GDM1 (cell line): Measurements from ENCODE around the gene ACADSB.

Source experiments
- DNase-seq: peaks from one replicate; lab custom pipeline; 2025; lab: John Stamatoyannopoulos, UW

ACADSB gene

GRCh38 chr10:123008355-123009104, at the start of gene ACADSB, which contains the start of gene IKZF5:
TSS of gene ACADSB (plus strand) at chr10:123009006. CDS start at chr10:123009030, 24 bp downstream.
TSS of gene IKZF5 (minus strand) at chr10:123008795. CDS start at chr10:122998625, 10,170 bp downstream.
- DNase-seq: peak; percentile 94

- no peak for DNase-seq
These were observed 46.4 kb upstream of the ACADSB start for GRCh38 chr10:122962405-122962804.

DNA sequence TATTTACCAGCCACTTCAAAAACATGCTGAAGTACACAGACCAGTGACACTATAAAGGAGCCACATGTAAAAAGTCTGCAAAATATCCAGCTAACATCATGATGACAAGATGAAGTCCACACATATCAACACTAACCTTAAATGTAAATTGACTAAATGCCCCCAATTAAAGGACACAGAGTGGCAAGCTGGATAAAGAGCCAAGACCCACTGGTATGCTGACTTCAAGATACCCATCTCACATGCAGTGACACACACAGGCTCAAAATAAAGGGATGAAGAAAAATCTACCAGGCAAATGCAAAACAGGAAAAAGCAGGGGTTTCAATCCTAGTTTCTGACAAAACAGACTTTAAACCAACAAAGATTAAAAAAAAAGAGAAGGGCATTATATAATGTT, 41.9 kb upstream of the ACADSB start:
- DNase-seq: no peak

- no peak for DNase-seq
These were observed 40.1 kb upstream of the ACADSB start for GRCh38 chr10:122968698-122969097.

DNA sequence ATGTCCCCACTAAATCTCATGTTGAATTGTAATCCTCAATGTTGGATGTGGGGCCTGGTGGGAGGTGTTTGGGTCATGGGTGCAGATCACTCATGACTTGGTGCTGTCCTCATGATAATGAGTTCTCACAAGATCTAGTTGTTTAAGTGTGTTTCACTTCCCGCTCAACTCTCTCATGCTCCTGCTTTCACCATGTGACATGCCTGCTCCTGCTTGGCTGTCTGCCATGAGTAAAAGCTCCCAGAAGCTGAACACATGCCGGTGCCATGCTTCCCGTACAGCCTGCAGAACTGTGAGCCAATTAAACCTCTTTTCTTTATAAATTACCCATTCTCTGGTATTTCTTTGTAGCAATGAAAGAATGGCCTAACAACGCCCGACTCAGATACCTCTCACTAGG, 34.8 kb upstream of the ACADSB start:
- no peak for DNase-seq

DNA sequence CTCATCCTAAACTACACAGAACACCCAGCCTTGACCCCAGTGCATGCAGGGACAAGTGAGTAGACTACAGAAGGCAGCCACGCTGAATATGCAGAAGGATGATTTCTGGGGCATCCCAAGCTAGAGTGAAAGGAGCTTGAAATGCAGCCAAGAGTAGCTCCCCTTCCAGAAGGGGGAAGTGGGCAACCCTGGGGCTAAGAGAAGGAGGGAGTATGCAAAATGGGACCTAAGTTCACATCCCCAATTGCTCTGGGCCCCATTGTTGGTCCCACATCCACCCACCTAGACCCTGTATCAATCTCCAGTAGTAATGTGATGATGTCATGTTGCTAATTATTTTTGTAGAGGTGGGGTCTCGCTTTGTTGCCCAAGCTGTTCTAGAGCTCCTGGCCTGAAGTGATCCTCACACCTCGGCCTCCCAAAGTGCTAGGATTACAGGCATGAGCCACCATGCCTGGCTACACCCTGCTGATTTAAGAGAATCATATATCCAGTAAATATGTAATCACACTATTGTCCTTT, 34.2 kb upstream of the ACADSB start:
- DNase-seq: no peak

DNA sequence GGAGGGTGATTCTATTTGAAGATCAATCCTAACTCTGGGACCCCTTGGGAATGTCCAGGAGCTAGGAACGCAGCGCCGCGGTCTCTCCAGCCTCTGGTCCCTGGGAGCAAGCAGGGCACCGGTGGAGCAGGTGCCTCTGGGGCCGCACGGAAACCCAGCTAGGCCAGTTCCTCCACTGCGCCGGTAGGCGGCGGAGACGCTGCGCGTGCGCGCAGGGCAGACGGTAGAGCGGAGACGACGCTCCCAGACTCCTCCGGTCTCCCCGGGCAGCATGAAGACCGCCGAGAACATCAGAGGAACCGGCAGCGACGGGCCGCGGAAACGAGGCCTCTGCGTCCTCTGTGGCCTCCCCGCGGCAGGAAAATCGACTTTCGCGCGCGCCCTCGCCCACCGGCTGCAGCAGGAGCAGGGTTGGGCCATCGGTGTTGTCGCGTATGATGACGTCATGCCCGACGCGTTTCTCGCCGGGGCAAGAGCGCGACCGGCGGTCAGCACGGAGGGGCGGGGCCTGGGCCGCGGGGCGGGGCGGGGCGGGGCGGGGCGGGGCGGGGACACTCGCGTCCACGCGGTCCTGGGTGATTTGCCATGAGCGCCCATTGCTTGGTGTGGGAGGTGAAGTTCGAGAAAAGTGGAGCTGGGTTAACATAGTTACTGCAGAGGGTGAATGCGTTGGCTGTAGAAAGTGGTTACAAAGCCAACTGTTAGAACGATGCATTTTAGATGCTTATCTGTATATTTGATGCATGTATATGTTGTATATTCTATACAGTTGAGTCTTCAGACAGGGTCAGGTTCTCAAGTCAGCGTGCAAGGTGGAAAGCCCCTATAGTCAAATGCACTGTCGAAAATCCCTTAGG, 28.4 kb upstream of the ACADSB start, which contains the start of gene PSTK:
Gene PSTK, plus strand, starts transcription at position 193 of the 857 bp plus-strand sequence. Its CDS starts 79 bp downstream, at position 272.
- DNase-seq: peak; percentile 90

GRCh38 chr10:122981066-122981464, 27.7 kb upstream of the ACADSB start:
- no peak for DNase-seq

- DNase-seq: no peak
These were observed 24.9 kb upstream of the ACADSB start for GRCh38 chr10:122983898-122984297.

GRCh38 chr10:122984708-122985107, 24.1 kb upstream of the ACADSB start:
- no peak for DNase-seq

GRCh38 chr10:122986335-122986734, 22.5 kb upstream of the ACADSB start:
- DNase-seq: no peak

DNA sequence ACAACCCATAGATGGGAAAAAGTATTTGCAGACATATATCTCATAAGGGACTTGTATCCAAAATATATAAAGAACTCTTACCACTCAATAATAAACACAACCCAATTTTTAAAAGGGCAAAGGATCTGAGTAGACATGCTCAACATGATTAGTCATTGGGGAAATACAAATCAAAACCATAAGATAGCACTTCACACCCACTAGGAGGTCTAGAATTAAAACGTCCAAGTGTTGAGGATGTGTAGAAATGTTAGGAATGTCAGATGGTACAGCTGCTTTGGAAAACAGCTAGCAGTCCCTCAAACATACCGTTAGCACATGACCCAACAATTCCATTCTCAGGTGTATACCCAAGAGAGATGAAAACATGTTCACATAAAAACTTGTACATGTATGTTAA, 20.3 kb upstream of the ACADSB start:
- no peak for DNase-seq

DNA sequence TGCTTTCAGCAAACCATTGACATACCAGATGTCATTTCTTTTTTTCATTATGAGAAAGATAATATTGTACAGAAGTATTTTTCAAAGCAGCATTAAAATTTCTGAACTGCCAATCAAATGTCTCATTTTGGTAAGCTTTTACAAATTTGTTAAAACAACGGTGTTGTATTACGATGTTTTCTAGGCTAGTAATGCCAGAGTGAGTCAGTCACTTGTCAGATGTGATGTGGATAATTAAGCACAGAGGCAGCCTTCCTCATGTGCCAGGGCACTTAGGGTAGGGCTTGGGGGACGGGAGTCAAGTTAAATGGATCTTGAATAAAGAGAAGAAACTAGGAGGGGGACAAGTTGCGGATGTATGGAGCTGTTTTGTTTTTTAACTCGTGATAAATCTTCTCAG, 18.5 kb upstream of the ACADSB start:
- DNase-seq: no peak

- no peak for DNase-seq
These were observed 16.7 kb upstream of the ACADSB start for GRCh38 chr10:122992031-122992585.

DNA sequence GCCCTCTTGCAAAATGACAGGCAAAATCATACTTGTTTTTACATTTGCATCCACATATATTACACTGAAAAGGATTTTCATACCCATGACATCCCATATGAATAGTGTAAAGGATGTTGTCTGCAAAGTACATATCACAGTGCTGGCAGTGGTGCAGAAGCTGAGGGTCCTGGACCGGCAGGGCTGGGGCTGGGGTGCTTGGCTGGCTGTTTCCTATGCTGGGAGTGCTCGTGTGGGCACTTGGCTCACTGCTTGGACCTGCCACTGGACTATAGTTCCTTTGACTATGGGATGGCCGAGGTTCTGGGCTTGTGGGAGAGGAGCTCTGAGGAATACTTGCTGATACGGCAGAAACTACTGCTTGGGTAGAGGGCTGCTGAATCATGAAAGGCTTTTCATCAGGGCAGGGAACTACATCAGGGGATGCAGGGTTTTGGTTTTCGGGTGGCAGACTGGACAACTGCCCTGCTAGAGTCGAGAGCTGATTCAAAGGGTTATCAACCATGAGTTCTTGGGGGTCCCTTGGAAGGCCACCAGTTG, 14.9 kb upstream of the ACADSB start:
- DNase-seq: no peak

- no peak for DNase-seq
These were observed 12.9 kb upstream of the ACADSB start for GRCh38 chr10:122995936-122996335.

DNA sequence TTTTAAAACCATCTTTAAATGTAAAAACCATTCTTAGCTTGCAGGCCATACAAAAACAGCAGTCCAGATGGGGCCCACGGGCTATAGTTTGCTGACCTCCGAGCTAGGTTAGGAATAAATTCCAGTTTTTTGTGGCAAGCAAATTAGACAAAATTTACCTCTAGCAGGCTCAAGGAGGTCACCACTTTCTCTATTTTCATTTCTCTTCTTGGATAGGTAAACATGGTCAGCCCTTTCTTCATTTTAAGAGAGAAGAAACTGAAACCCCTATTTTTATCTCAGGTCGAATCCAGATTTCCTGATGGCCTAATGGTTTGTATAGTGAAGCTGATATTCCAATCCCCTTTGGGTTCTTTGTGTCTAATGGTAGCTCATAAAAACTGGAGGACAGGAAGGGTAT, 10.9 kb upstream of the ACADSB start:
- DNase-seq: no peak

DNA sequence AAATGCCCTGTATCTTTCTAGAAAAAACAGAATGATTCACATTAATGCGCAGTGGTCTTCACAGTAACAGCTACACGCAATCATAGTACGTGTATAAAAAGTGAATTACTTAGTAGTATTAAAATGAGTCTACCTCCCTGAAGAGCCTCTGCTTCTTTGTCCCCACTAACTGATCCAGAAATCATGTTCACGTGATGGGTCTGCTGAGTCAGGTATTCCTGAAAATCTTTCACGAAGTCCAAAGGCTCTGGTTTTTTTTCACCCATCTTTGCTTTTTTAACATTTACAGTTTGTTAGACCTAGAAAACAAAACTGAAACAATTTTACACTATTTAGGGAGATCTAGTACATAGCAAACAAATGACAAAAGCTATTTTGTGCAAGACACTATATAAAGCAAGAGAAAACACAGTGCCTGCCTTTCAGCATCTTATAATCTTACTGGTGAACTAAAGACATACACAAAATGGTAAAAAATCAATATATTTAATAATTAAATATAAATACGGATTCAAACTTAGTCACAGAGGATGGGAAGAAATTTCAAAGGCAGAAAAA, 10.4 kb upstream of the ACADSB start:
- DNase-seq: no peak

GRCh38 chr10:122998934-122999333, 9.9 kb upstream of the ACADSB start:
- DNase-seq: no peak

DNA sequence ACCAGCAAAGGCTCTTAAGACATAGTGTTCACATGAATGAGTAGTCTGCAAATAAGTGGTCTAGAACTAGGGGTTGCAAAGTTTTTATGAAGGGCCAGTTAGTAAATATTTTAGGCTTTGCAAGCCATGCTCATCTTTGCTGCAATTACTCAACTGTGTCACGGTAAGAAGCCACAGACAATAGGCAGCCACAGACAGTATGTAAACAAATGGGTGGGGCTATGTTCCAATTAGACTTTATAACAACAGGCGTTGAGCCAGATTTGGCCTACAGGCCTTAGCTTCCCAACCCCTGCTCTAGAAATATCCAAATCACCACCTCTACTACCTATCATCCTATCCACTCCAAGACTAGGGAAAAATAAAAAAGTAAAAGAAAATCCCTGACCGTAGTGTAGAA, 9.5 kb upstream of the ACADSB start:
- DNase-seq: no peak

GRCh38 chr10:123000155-123000554, 8.7 kb upstream of the ACADSB start:
- no peak for DNase-seq

DNA sequence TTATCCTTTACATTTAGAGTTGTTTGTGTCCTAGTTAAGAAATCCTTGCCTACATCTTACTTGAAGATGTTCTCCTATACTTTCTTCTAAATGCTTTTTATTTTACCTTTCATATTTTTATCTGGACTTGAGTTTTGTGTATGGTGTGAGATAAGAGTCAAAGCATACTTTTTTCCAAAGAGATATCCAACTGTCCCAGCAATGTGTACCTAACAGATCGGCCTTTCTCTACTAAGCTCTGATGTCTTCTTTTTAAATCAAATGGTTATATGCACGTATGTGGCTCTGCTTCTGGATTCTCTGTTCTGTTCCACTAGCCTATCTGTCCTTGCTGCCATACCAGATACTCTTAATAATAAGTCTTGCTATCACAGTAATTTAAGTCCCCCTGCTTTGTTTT, 7.4 kb upstream of the ACADSB start:
- no peak for DNase-seq
